HCT116 (cell line): ENCODE data around the gene UGGT2. TPM values are rescaled to one million over a fixed set of nuclear protein-coding genes. Genes with fewer than 3 reads are reported as not detected.

Experiments
- ATAC-seq: fragments of 200-7000 bp; cut with Tn5 transposase; 2 replicates; pipeline ENCODE4 v1.9.1; 2020; ENCODE audit warnings: mild to moderate bottlenecking, moderate library complexity
- BruUV-seq: library from RNA; stranded (reverse); fragments of 400-500 nt; replicated peaks from 2 replicates; lab custom pipeline; 2021; lab: Mats Ljungman, UMichigan
- CTCF ChIA-PET: fragments of 300-600 bp; sonication (Branson Sonifier 250); formaldehyde crosslinking; loops from one replicate; lab custom pipeline; 2021; ENCODE audit warnings: antibody characterized with exemption; lab: Charles Lee
- POLR2A ChIA-PET: fragments of 300-600, 350-600 bp; sonication (Branson Sonifier 250); formaldehyde crosslinking; loops from one replicate; lab custom pipeline; 2021; ENCODE audit warnings: antibody characterized with exemption; lab: Charles Lee
- RAD21 ChIA-PET, 2 experiments: fragments of 300-600 bp; sonication (Branson Sonifier 250); formaldehyde crosslinking; loops; one replicate each; lab custom pipeline; 2023; ENCODE audit warnings: low total read pairs in 2 of 2; ENCODE audit not compliant: uncharacterized antibody in 2 of 2, unreplicated experiment in 2 of 2, low non-redundant PET in 1 of 2; lab: Charles Lee
- DNase-seq: peaks from one replicate; pipeline ENCODE4 v3.0.0-alpha.2; 2010; ENCODE audit warnings: low read depth, low spot score
- H2AFZ ChIP-seq: fragments of 200-600 bp; shearing (Covaris generic), sonication (generic); 2 replicates; pipeline ENCODE4 v1.6.1; 2017; ENCODE audit warnings: low read depth, mixed run types, mixed read lengths, antibody characterized with exemption, low read length; ENCODE audit not compliant: poor library complexity, severe bottlenecking
- H3K27ac ChIP-seq: 2 replicates; pipeline ENCODE4 v1.5.1; 2012; ENCODE audit warnings: low read depth, low read length
- H3K27me3 ChIP-seq: fragments of 200-600 bp; sonication (generic); 2 replicates; pipeline ENCODE4 v1.6.1; 2016; ENCODE audit warnings: mixed run types, low read length, mixed read lengths; ENCODE audit not compliant: insufficient read depth
- H3K36me3 ChIP-seq, 2 experiments: fragments of 200-500 bp in 1 of 2; fragments of 200-600 bp in 1 of 2; sonication (Bioruptor generic) in 1 of 2; sonication (generic) in 1 of 2; 2 replicates each; pipeline versions ENCODE4 v1.5.1 to v1.6.1; 2014 to 2016; ENCODE audit warnings: low read length in 2 of 2, inconsistent platforms in 1 of 2, mixed read lengths in 1 of 2, mixed run types in 1 of 2; ENCODE audit not compliant: insufficient read depth in 2 of 2, control insufficient read depth in 1 of 2
- H3K4me1 ChIP-seq, 2 experiments: fragments of 200-600 bp in 1 of 2; sonication (generic) in 1 of 2; 2 replicates each; pipeline versions ENCODE4 v1.5.1 to v1.6.1; 2012 to 2017; ENCODE audit warnings: low read length in 2 of 2, inconsistent platforms in 1 of 2, mild to moderate bottlenecking in 1 of 2, mixed read lengths in 1 of 2, mixed run types in 1 of 2, moderate library complexity in 1 of 2; ENCODE audit not compliant: insufficient read depth in 2 of 2, control insufficient read depth in 1 of 2
- H3K4me2 ChIP-seq: fragments of 200-600 bp; sonication (generic); 2 replicates; pipeline ENCODE4 v1.6.1; 2017; ENCODE audit warnings: mixed run types, low read length, mixed read lengths
- H3K4me3 ChIP-seq, 2 experiments: fragments of 200-600 bp in 1 of 2; sonication (generic) in 1 of 2; replicated peaks in 1 of 2; 2 replicates each; pipeline ENCODE4 v1.5.1; 2011 to 2016; ENCODE audit warnings: low read length in 2 of 2, control low read depth in 1 of 2, low read depth in 1 of 2, mild to moderate bottlenecking in 1 of 2, mixed read lengths in 1 of 2, mixed run types in 1 of 2
- H3K79me2 ChIP-seq: fragments of 200-600 bp; sonication (generic); 2 replicates; pipeline ENCODE4 v1.6.1; 2017; ENCODE audit warnings: mild to moderate bottlenecking, mixed run types, low read length, moderate library complexity, mixed read lengths; ENCODE audit not compliant: insufficient read depth
- H3K9ac ChIP-seq: fragments of 200-600 bp; sonication (generic); 2 replicates; pipeline ENCODE4 v1.6.1; 2016; ENCODE audit warnings: low read length, mixed read lengths
- H3K9me2 ChIP-seq: fragments of 200-600 bp; sonication (generic), shearing (Covaris generic); 2 replicates; pipeline ENCODE4 v1.6.1; 2017; ENCODE audit warnings: mixed run types, mild to moderate bottlenecking, moderate library complexity; ENCODE audit not compliant: insufficient read depth
- H3K9me3 ChIP-seq, 2 experiments: fragments of 200-500 bp in 1 of 2; fragments of 200-600 bp in 1 of 2; sonication (Bioruptor generic) in 1 of 2; sonication (generic) in 1 of 2; 2 replicates each; pipeline ENCODE4 v1.6.1; 2014 to 2017; ENCODE audit warnings: low read length in 2 of 2, mixed read lengths in 2 of 2, inconsistent platforms in 1 of 2, low read depth in 1 of 2, mild to moderate bottlenecking in 1 of 2, mixed run types in 1 of 2, moderate library complexity in 1 of 2; ENCODE audit not compliant: control insufficient read depth in 1 of 2, insufficient read depth in 1 of 2
- H4K20me1 ChIP-seq: fragments of 200-600 bp; sonication (generic), shearing (Covaris generic); 2 replicates; pipeline ENCODE4 v1.6.1; 2017; ENCODE audit warnings: mixed run types, mild to moderate bottlenecking, moderate library complexity; ENCODE audit not compliant: insufficient read depth
- ATF3 ChIP-seq: IDR thresholded peaks from 2 replicates; pipeline ENCODE4 v1.6.1; 2012
- CEBPB ChIP-seq: IDR thresholded peaks from 2 replicates; pipeline ENCODE4 v1.6.1; 2012; ENCODE audit warnings: low read depth
- CTCF ChIP-seq, 3 experiments: fragments of 200-600 bp in 1 of 3; sonication (generic) in 1 of 3; IDR thresholded peaks in 2 of 3; conservative IDR thresholded peaks in 1 of 3; 2 replicates each; pipeline ENCODE4 v1.5.1; 2012 to 2017; ENCODE audit warnings: low read depth in 2 of 3, low read length in 2 of 3, antibody characterized with exemption in 1 of 3, borderline replicate concordance in 1 of 3, control low read depth in 1 of 3, mild to moderate bottlenecking in 1 of 3, mixed read lengths in 1 of 3, mixed run types in 1 of 3, moderate library complexity in 1 of 3; ENCODE audit not compliant: insufficient read depth in 1 of 3
- ELF1 ChIP-seq: IDR thresholded peaks from 2 replicates; pipeline ENCODE4 v1.6.1; 2012; ENCODE audit warnings: low read depth, borderline replicate concordance
- EZH2 ChIP-seq: fragments of 200-600 bp; sonication (generic); IDR thresholded peaks from 2 replicates; pipeline ENCODE4 v1.6.1; 2017; ENCODE audit warnings: antibody characterized with exemption, mixed run types
- EZH2phosphoT487 ChIP-seq: fragments of 200-600 bp; IDR thresholded peaks from 2 replicates; pipeline ENCODE4 v1.6.1; 2018; ENCODE audit warnings: antibody characterized with exemption, borderline replicate concordance
- POLR2A ChIP-seq: IDR thresholded peaks from 2 replicates; pipeline ENCODE4 v1.7.0; 2011; ENCODE audit warnings: borderline replicate concordance; ENCODE audit not compliant: insufficient read depth, insufficient read length; ENCODE audit errors: extremely low read depth
- REST ChIP-seq: IDR thresholded peaks from 2 replicates; pipeline ENCODE4 v1.6.1; 2012; ENCODE audit warnings: low read depth
- SP1 ChIP-seq: IDR thresholded peaks from 2 replicates; pipeline ENCODE4 v1.6.1; 2012; ENCODE audit warnings: low read depth
- SRF ChIP-seq: IDR thresholded peaks from 2 replicates; pipeline ENCODE4 v1.6.1; 2012; ENCODE audit warnings: low read depth
- TCF7L2 ChIP-seq: IDR thresholded peaks from 2 replicates; pipeline ENCODE4 v1.7.0; 2011; ENCODE audit warnings: borderline replicate concordance, inconsistent platforms; ENCODE audit not compliant: insufficient read depth, insufficient read length; ENCODE audit errors: extremely low read depth
- ZBTB33 ChIP-seq: IDR thresholded peaks from 2 replicates; pipeline ENCODE4 v1.6.1; 2011; ENCODE audit warnings: mild to moderate bottlenecking, low read length, moderate library complexity; ENCODE audit not compliant: insufficient replicate concordance; ENCODE audit errors: extremely low read depth
- intact Hi-C: fragments of 100-400 bp; cut with micrococcal nuclease; formaldehyde crosslinking; loops from 2 replicates; pipeline ENCODE4 v1.10.0; 2022
- total RNA-seq: library from RNA; stranded (reverse); gene quantifications from one replicate; pipeline ENCODE4 v1.2.1, GENCODE V29; 2021; ENCODE audit not compliant: unreplicated experiment

Gene UGGT2
- total RNA-seq, 1 experiment from 2014 or later, result 27.1 TPM

GRCh38 chr13:95956589-95957148 is 96.5 kb downstream of the UGGT2 start:
- CTCF ChIA-PET, result no interaction called here
- Histone ChIP-seq H3K9me2 (no peaks in the 10 kb centered on the region), H3K4me3 (no peak overlapping the region), H4K20me1 (no peaks in the 10 kb centered on the region), H3K79me2 (peaks cover 4% of the 10 kb centered on the region; the same call in 1 of the 2 replicates), H3K4me2 (no peak overlapping the region), H3K27me3 (no peaks in the 10 kb centered on the region), H3K4me1 (no peaks in the 10 kb centered on the region), H3K36me3 (no peaks in the 10 kb centered on the region), H3K27ac (no peak overlapping the region), H2AFZ (no peak overlapping the region), H3K9ac (no peak overlapping the region), H3K9me3 (peaks cover 4 to 5% of the 10 kb centered on the region in 2 experiments; a peak in 1 of 4 replicates)
- TF ChIP-seq REST (no peak), CEBPB (no peak), EZH2phosphoT487 (no peak), POLR2A (no peak), ELF1 (no peak)
- intact Hi-C loops, result no loop called here
- no peak for DNase-seq
- RAD21 ChIA-PET, result no interaction called here
- ATAC-seq, result no peak
- no TSS peak for BruUV-seq
- POLR2A ChIA-PET, result no interaction called here

GRCh38 chr13:95955719-95956118 is 97.5 kb downstream of the UGGT2 start:
- Histone ChIP-seq H3K4me1 (no peaks in the 10 kb centered on the region), H4K20me1 (no peaks in the 10 kb centered on the region), H3K9me3 (0 out of 4 replicates have a peak, but pooled peaks cover 0 to 5% of the 10 kb centered on the region in 2 experiments), H3K79me2 (peaks cover 4% of the 10 kb centered on the region; the same call in 1 of the 2 replicates), H3K27me3 (no peaks in the 10 kb centered on the region), H3K36me3 (no peaks in the 10 kb centered on the region), H3K27ac (no peak overlapping the region), H3K4me2 (no peak overlapping the region), H3K9me2 (no peaks in the 10 kb centered on the region), H2AFZ (no peak overlapping the region), H3K4me3 (no peak overlapping the region), H3K9ac (no peak overlapping the region)
- intact Hi-C loops, result no loop called here
- ChIA-PET POLR2A (no interaction called here), CTCF (no interaction called here), RAD21 (no interaction called here)
- no TSS peak for BruUV-seq
- ATAC-seq (no peak), DNase-seq (no peak)
- TF ChIP-seq SRF (no peak), SP1 (no peak), ATF3 (no peak), ZBTB33 (no peak), CTCF (IDR thresholded peaks at IDR 0.05 in 2 of 3, conservative IDR thresholded peaks at IDR 0.05 in 1 of 3; ENCODE audit: borderline replicate concordance in 1 of 3, insufficient read depth in 1 of 3, low read depth in 2 of 3, low read length in 2 of 3) (no peak), EZH2 (no peak), TCF7L2 (no peak)
